ENCODE data around the gene NACAD.

The NACAD gene

GRCh38 chr7:45055594-45056219 is 33.1 kb downstream of the NACAD start:
- peaks cover 4 to 5% of the 10 kb centered on the region in 2 donors for H3K36me3 ChIP-seq (ENCODE audit: control insufficient read depth in 1 of 2, insufficient read depth in 2 of 2, low read length in 2 of 2)
- no peaks in the 10 kb centered on the region for H3K4me1 ChIP-seq (ENCODE audit: control insufficient read depth in 1 of 2, insufficient read depth in 2 of 2, low read length in 2 of 2)
- no peak overlapping the region for H3K27ac ChIP-seq (ENCODE audit: low read length)
- H3K4me3 ChIP-seq (ENCODE audit: low read depth in 1 of 2, low read length in 2 of 2) = no peak overlapping the region
- H3K27me3 ChIP-seq (ENCODE audit: low read depth, low read length) = no peaks in the 10 kb centered on the region
- H3K9me3 ChIP-seq (ENCODE audit: control insufficient read depth in 1 of 2, low read length in 2 of 2) = no peaks in the 10 kb centered on the region

GRCh38 chr7:45055016-45055415 is 33.8 kb downstream of the NACAD start:
- no peaks in the 10 kb centered on the region for H3K27me3 ChIP-seq (ENCODE audit: low read depth, low read length)
- H3K4me1 ChIP-seq (ENCODE audit: control insufficient read depth in 1 of 2, insufficient read depth in 2 of 2, low read length in 2 of 2) = no peaks in the 10 kb centered on the region
- no peak overlapping the region for H3K27ac ChIP-seq (ENCODE audit: low read length)
- H3K4me3 ChIP-seq (ENCODE audit: low read depth in 1 of 2, low read length in 2 of 2) = no peak overlapping the region
- H3K36me3 ChIP-seq (ENCODE audit: control insufficient read depth in 1 of 2, insufficient read depth in 2 of 2, low read length in 2 of 2) = peaks cover 4 to 5% of the 10 kb centered on the region in 2 donors
- no peaks in the 10 kb centered on the region for H3K9me3 ChIP-seq (ENCODE audit: control insufficient read depth in 1 of 2, low read length in 2 of 2)

GRCh38 chr7:45054442-45054841 is 34.3 kb downstream of the NACAD start:
- Histone ChIP-seq H3K9me3 (ENCODE audit: control insufficient read depth in 1 of 2, low read length in 2 of 2) (no peaks in the 10 kb centered on the region), H3K36me3 (ENCODE audit: control insufficient read depth in 1 of 2, insufficient read depth in 2 of 2, low read length in 2 of 2) (peaks cover 4 to 5% of the 10 kb centered on the region in 2 donors), H3K27me3 (ENCODE audit: low read depth, low read length) (no peaks in the 10 kb centered on the region), H3K27ac (ENCODE audit: low read length) (no peak overlapping the region), H3K4me3 (ENCODE audit: low read depth in 1 of 2, low read length in 2 of 2) (no peak overlapping the region), H3K4me1 (ENCODE audit: control insufficient read depth in 1 of 2, insufficient read depth in 2 of 2, low read length in 2 of 2) (no peaks in the 10 kb centered on the region)

GRCh38 chr7:45053941-45054340 is 34.8 kb downstream of the NACAD start:
- peaks cover 4 to 5% of the 10 kb centered on the region in 2 donors for H3K36me3 ChIP-seq (ENCODE audit: control insufficient read depth in 1 of 2, insufficient read depth in 2 of 2, low read length in 2 of 2)
- no peaks in the 10 kb centered on the region for H3K9me3 ChIP-seq (ENCODE audit: control insufficient read depth in 1 of 2, low read length in 2 of 2)
- no peaks in the 10 kb centered on the region for H3K27me3 ChIP-seq (ENCODE audit: low read depth, low read length)
- no peak overlapping the region for H3K4me3 ChIP-seq (ENCODE audit: low read depth in 1 of 2, low read length in 2 of 2)
- H3K4me1 ChIP-seq (ENCODE audit: control insufficient read depth in 1 of 2, insufficient read depth in 2 of 2, low read length in 2 of 2) = no peaks in the 10 kb centered on the region
- H3K27ac ChIP-seq (ENCODE audit: low read length) = no peak overlapping the region

DNA sequence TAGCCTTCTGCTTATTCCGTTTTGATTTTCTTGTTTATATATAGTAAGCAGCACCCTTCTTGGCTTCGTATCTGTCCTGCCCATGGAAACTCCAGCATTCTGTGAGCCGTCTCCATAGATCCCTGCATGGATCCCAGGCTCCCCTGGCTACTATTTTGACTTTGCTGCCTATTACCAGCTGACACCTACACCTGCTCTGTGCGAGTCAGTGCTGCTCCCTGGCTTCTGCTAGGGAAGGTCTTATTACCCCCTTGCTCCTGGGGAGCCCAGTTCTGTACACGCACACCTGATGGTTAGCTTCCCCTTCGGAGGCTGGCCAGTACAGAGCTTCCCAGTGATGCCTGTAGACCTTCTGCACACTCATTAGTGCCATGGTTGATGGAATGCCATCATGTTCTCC is 35.4 kb downstream of the NACAD start:
- Histone ChIP-seq H3K27me3 (ENCODE audit: low read depth, low read length) (no peaks in the 10 kb centered on the region), H3K27ac (ENCODE audit: low read length) (no peak overlapping the region), H3K4me3 (ENCODE audit: low read depth in 1 of 2, low read length in 2 of 2) (no peak overlapping the region), H3K4me1 (ENCODE audit: control insufficient read depth in 1 of 2, insufficient read depth in 2 of 2, low read length in 2 of 2) (no peaks in the 10 kb centered on the region), H3K9me3 (ENCODE audit: control insufficient read depth in 1 of 2, low read length in 2 of 2) (no peaks in the 10 kb centered on the region), H3K36me3 (ENCODE audit: control insufficient read depth in 1 of 2, insufficient read depth in 2 of 2, low read length in 2 of 2) (peaks cover 4 to 5% of the 10 kb centered on the region in 2 donors)

GRCh38 chr7:45052011-45052410 is 36.8 kb downstream of the NACAD start:
- Histone ChIP-seq H3K27me3 (ENCODE audit: low read depth, low read length) (no peaks in the 10 kb centered on the region), H3K27ac (ENCODE audit: low read length) (no peak overlapping the region), H3K4me3 (ENCODE audit: low read depth in 1 of 2, low read length in 2 of 2) (no peak overlapping the region), H3K9me3 (ENCODE audit: control insufficient read depth in 1 of 2, low read length in 2 of 2) (no peaks in the 10 kb centered on the region), H3K4me1 (ENCODE audit: control insufficient read depth in 1 of 2, insufficient read depth in 2 of 2, low read length in 2 of 2) (no peaks in the 10 kb centered on the region), H3K36me3 (ENCODE audit: control insufficient read depth in 1 of 2, insufficient read depth in 2 of 2, low read length in 2 of 2) (peaks cover 5 to 8% of the 10 kb centered on the region in 2 donors)

GRCh38 chr7:45050198-45050597 is 38.6 kb downstream of the NACAD start:
- no peaks in the 10 kb centered on the region for H3K4me1 ChIP-seq (ENCODE audit: control insufficient read depth in 1 of 2, insufficient read depth in 2 of 2, low read length in 2 of 2)
- H3K27ac ChIP-seq (ENCODE audit: low read length) = no peak overlapping the region
- peaks cover 5 to 10% of the 10 kb centered on the region in 2 donors for H3K36me3 ChIP-seq (ENCODE audit: control insufficient read depth in 1 of 2, insufficient read depth in 2 of 2, low read length in 2 of 2)
- no peaks in the 10 kb centered on the region for H3K27me3 ChIP-seq (ENCODE audit: low read depth, low read length)
- no peak overlapping the region for H3K4me3 ChIP-seq (ENCODE audit: low read depth in 1 of 2, low read length in 2 of 2)
- no peaks in the 10 kb centered on the region for H3K9me3 ChIP-seq (ENCODE audit: control insufficient read depth in 1 of 2, low read length in 2 of 2)

DNA sequence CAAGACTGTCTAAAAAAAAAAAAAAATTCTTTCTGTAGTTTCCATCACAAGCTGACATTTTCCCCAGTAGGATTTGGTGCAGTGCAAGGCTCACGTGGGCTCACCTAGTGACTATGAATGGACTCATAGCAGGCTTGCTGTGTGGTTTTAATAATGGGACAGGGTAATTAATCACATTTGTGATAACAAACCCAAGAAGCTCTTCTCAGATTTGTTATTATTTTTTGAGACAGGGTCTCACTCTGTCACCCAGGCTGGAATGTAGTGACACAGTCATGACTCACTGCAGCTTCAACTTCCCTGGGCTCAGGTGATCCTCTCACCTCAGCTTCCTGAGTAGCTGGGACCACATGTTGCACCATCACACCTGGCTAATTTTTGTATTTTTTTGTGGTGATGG is 40.0 kb downstream of the NACAD start:
- Histone ChIP-seq H3K4me1 (ENCODE audit: control insufficient read depth in 1 of 2, insufficient read depth in 2 of 2, low read length in 2 of 2) (no peaks in the 10 kb centered on the region), H3K9me3 (ENCODE audit: control insufficient read depth in 1 of 2, low read length in 2 of 2) (no peaks in the 10 kb centered on the region), H3K27ac (ENCODE audit: low read length) (no peak overlapping the region), H3K4me3 (ENCODE audit: low read depth in 1 of 2, low read length in 2 of 2) (no peak overlapping the region), H3K27me3 (ENCODE audit: low read depth, low read length) (no peaks in the 10 kb centered on the region), H3K36me3 (ENCODE audit: control insufficient read depth in 1 of 2, insufficient read depth in 2 of 2, low read length in 2 of 2) (peaks cover 5 to 10% of the 10 kb centered on the region in 2 donors)

GRCh38 chr7:45044338-45044737 is 44.4 kb downstream of the NACAD start:
- Histone ChIP-seq H3K36me3 (ENCODE audit: control insufficient read depth in 1 of 2, insufficient read depth in 2 of 2, low read length in 2 of 2) (peaks cover 15 to 25% of the 10 kb centered on the region in 2 donors), H3K4me3 (ENCODE audit: low read depth in 1 of 2, low read length in 2 of 2) (no peak overlapping the region)

DNA sequence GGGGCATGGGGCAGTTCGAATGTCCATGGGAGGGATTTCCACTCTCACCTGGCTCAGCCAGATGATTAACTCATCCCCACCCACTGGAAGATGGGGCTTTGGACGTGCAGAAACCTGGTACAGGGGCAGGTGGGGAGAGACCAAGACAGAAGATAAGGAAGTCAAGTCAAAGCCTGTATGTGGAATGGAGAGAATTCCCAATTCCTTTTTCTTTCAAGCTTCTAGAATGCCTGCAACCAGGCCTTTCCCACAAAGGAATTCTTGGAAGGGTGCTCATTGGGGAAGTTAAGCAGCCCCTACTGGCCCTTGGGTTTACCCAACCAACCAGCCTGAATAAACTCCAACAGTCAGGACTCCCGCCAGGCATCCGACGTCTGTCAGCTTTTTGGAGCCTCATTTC is 49.7 kb downstream of the NACAD start:
- Histone ChIP-seq H3K27ac (ENCODE audit: low read length) (no peak overlapping the region), H3K4me3 (ENCODE audit: low read depth in 1 of 2, low read length in 2 of 2) (no peak overlapping the region), H3K9me3 (ENCODE audit: control insufficient read depth in 1 of 2, low read length in 2 of 2) (no peaks in the 10 kb centered on the region), H3K4me1 (ENCODE audit: control insufficient read depth in 1 of 2, insufficient read depth in 2 of 2, low read length in 2 of 2) (peaks cover 4 to 5% of the 10 kb centered on the region in 2 donors), H3K27me3 (ENCODE audit: low read depth, low read length) (no peaks in the 10 kb centered on the region), H3K36me3 (ENCODE audit: control insufficient read depth in 1 of 2, insufficient read depth in 2 of 2, low read length in 2 of 2) (peaks cover 29 to 32% of the 10 kb centered on the region in 2 donors)

More at GRCh38 chr7:45044338-45044737, 44.4 kb downstream of the NACAD start:
- no peak overlapping the region for H3K27ac ChIP-seq (ENCODE audit: low read length)
- no peaks in the 10 kb centered on the region for H3K9me3 ChIP-seq (ENCODE audit: control insufficient read depth in 1 of 2, low read length in 2 of 2)
- H3K27me3 ChIP-seq (ENCODE audit: low read depth, low read length) = no peaks in the 10 kb centered on the region
- H3K4me1 ChIP-seq (ENCODE audit: control insufficient read depth in 1 of 2, insufficient read depth in 2 of 2, low read length in 2 of 2) = no peaks in the 10 kb centered on the region

- H3K27me3 ChIP-seq (ENCODE audit: low read depth, low read length) = no peaks in the 10 kb centered on the region
- no peak overlapping the region for H3K27ac ChIP-seq (ENCODE audit: low read length)
- H3K36me3 ChIP-seq (ENCODE audit: control insufficient read depth in 1 of 2, insufficient read depth in 2 of 2, low read length in 2 of 2) = peaks cover 27 to 29% of the 10 kb centered on the region in 2 donors
- H3K9me3 ChIP-seq (ENCODE audit: control insufficient read depth in 1 of 2, low read length in 2 of 2) = no peaks in the 10 kb centered on the region
- H3K4me1 ChIP-seq (ENCODE audit: control insufficient read depth in 1 of 2, insufficient read depth in 2 of 2, low read length in 2 of 2) = peaks cover 10% of the 10 kb centered on the region in 2 donors
- H3K4me3 ChIP-seq (ENCODE audit: low read depth in 1 of 2, low read length in 2 of 2) = no peak overlapping the region
Measured at GRCh38 chr7:45037876-45038275, 50.9 kb downstream of the NACAD start.

GRCh38 chr7:45036796-45037195 is 52.0 kb downstream of the NACAD start:
- Histone ChIP-seq H3K27ac (ENCODE audit: low read length) (no peak overlapping the region), H3K36me3 (ENCODE audit: control insufficient read depth in 1 of 2, insufficient read depth in 2 of 2, low read length in 2 of 2) (peaks cover 25 to 31% of the 10 kb centered on the region in 2 donors), H3K4me3 (ENCODE audit: low read depth in 1 of 2, low read length in 2 of 2) (no peak overlapping the region), H3K27me3 (ENCODE audit: low read depth, low read length) (no peaks in the 10 kb centered on the region), H3K4me1 (ENCODE audit: control insufficient read depth in 1 of 2, insufficient read depth in 2 of 2, low read length in 2 of 2) (peaks cover 10% of the 10 kb centered on the region in 2 donors), H3K9me3 (ENCODE audit: control insufficient read depth in 1 of 2, low read length in 2 of 2) (no peaks in the 10 kb centered on the region)

Data from muscle layer of duodenum (tissue), 2 donors.